NAMALWA (cell line): ENCODE results near the gene ST3GAL2.

Source experiments
- DNase-seq: peaks from one replicate; pipeline ENCODE4 v3.0.0-alpha.2; 2015; ENCODE audit warnings: low spot score

Gene ST3GAL2

DNA sequence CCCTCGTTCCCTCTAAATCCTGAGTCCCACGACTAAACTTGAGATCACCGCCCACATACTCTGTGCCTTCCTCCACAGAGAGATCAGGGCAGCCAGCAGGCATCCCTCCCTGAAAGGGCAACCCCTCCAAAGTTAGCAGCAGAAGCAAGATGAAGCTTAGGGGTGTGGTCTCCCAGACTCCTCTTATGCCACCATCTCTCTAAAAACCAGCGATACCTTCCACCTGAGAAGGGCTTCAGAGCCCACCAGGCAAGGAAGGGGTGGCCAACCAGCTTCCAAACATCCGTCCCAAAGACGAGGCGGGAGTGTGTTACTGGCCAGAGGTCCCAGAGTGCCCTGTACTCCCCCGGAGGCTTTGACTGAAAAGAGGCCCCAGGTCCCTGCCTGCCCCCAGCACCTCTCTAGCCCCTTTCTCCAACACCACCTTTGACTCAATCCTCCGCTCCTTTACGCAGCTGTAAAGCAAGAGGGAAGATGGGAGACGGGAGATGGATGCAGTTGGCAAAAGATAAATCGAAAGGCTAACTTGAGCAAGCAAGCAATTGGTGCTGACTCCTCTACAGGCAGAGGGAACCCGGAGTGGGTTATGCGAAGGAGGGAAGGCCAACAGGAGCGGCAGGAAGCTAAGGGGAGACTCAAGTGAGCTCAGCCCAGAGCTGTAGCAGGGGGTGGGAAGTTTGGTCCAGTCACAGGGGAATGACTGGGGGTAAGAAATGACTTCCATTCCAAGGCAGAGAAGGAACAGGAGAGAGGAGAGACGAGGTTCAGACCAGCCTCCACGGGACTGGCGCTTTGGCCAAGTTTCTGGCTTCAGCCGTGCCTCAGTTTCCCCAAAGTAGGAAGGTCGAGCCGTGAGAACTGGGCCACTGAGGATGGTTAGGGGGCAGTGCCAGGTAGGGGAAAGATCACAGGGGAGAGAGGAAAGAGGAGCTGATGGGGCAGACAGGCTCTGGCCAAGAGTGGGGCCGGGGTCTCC, 1.0 kb downstream of the ST3GAL2 start:
- peak; percentile 53 for DNase-seq

DNA sequence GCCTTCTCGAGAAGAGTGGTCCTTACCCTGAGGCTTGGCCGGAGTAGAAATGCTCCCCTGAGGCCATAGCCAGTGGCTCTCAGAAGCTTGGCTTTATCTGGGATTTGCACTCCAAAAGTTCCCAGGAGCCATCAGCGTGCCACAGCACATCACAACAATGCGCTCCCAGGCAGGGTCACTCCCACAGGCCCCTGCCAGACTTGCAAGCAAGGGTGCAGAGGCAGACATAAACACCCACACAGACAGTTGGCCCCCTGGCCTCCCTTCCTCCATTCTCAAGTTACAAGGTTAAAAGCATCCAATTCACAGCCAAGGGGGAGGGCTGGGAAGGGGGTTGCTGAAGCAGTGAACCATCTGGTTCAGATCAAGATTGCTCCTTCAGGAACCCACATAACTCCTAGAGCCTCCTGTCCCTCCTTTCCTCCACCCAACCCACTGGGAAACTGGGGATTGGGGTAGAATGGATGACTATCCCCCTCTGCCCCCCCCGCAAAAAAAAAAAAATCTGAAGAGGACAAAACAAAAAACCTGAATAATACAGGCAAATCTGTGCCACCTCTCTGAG, 1.8 kb downstream of the ST3GAL2 start:
- DNase-seq, result peak; percentile 35

DNA sequence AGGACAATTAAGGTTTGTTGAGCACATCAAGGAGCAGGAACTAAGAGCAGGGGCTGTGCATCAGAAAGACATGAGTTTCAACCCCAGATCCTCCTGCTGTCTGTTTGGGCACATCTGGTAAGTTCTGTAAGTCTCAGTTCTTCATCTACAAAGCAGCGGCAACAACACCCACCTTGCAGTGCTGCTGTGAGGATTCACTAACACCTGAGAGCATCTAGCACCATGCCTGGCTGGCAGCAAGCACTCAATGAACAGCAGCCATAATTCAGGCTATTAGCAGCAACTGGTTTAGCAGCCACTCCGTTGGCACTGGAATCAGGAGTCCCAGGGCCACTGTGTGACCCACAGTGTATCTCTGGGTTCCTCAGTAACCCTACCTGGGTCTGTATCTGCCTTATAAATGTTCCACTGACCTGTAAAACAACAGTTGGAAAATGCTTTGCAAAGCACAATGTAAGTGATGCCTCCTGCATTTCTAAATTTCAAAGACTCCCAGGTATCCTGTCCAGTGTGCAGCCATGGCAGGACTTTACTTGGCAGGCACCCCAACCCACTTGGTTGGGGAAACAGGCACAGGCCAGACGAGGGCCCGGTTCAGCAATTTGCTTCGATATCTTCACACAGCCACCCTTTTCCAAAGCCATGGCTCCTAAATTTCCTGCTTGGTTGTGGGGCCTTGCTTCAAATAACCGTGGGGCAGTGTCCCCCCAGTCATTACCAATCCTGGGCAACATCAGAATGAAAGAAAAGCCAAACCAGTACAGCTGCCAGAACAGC, 4.2 kb downstream of the ST3GAL2 start:
- DNase-seq, result peak; percentile 31

DNA sequence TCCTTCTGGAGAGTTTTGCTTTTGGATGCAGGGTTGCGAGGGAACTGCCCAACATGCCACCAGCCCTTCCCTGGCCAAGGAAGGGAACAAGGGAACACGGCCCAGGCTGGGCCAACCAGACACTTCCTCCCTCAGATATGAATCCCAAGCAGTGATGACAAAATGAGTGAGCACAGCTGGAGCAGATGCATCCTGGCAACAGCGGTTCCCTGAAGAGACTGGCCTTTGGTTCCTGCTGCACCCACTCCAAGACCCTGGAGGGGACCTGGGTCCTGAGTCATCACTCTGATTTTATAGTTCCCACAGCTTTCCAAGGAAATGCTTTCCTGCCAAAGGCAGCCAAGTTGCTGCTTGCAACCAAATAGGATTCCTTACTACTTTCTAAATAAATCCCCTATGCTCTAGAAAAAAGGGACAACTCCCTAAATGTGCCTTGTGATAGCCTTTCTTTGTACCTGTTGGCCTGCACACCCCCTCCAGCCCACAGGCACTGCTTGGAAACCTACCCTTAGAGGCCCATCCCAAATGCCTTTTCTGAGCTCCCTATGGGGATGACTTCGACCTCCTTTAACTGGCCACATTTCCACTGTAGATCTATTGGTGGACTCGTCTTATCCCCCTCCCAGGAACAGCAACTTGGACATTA, 5.3 kb downstream of the ST3GAL2 start:
- DNase-seq, result no peak

DNA sequence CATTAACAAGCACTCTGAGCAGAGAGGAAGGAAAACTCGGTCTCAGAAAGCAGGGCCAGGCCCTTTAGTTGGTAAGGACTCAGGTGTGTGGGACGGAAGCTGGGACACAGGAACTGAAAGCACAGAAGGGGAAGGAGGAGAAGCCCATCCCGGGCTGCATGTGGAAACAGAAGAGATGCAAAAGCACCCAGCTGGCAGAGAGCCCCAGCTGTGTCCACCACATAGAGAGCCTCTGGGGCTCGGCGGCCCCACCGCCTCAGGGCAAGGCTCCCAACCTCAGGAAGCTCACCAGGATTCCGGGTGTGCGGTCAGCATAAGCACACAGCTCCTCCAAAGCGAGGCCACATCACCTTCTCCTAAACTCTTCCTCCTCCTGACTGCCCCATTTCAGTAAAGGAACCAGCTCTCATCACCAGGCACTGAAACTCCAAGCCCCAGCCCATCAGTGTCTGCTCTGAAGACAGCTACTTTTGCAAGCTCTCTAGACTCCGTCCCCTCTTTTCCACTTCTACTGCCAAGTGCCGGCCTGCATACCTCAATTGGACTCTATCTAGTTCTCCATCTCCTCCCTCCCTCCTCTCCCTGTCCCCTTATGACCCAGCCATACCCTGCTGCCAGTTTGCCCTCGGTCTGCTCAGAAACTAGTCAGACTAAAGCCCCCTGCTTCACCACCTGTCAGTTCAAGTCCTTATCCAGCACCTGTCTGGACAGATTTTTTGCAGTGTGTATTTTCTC, 6.0 kb downstream of the ST3GAL2 start:
- peak; percentile 71 for DNase-seq

DNA sequence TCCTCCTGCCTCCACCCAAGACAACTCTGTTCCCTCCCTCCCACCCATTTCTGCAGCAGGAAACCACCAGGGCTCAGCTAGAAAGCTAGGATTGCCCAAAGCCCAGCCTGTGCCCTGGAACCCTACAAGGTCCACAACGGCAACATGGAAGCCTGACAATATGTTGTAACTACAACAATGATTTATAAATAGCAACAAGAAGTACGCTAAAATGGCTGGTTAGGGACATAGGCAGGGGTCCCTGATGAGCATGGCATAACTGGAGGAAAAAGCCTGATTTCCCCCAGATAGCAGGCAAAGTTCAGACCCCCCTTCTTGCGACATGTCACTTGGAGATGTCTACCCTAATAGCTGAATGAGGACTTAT, 6.6 kb downstream of the ST3GAL2 start:
- no peak for DNase-seq

DNA sequence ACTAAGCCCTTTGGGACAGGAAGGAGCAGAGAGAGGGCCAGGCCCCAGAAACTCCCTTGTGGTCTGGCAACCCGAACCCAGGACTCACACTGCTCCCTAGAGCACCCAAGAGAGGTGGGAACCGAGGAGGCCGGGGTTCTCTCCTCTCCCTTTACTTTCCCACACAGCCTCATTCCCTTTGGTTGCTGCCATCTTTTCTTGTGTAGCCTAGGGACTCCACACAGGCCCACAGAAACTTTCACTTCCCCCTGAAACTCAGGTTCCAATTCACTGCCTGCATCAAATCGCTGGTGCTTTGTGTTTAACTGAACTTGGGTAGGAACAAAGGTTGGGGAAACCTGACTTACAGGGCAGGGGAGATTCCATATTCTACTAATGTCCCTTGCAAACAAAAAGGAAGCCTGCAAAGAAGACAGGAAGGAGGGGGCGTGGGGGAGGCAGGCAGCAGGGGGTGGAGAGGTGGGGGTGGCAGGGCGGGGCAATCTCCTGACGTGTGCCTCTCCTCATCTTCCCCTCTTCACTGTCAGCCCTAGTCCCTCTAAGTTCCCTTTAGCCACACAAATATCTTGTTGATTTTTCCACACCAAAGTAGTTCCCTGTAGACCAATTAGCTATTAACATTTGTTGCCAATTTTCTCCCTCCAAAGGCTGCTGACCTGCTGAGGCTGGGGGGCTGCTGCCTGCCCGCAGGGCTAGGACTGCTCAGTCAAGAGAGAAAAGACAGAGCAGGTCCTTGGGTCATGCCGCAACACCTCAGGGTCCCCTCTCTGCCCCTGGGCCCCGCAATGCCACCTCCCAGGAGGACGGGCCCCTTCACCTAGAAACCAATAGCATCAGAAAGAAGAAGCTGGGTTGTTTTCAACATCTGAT, 8.0 kb downstream of the ST3GAL2 start:
- DNase-seq, result peak; percentile 96

DNA sequence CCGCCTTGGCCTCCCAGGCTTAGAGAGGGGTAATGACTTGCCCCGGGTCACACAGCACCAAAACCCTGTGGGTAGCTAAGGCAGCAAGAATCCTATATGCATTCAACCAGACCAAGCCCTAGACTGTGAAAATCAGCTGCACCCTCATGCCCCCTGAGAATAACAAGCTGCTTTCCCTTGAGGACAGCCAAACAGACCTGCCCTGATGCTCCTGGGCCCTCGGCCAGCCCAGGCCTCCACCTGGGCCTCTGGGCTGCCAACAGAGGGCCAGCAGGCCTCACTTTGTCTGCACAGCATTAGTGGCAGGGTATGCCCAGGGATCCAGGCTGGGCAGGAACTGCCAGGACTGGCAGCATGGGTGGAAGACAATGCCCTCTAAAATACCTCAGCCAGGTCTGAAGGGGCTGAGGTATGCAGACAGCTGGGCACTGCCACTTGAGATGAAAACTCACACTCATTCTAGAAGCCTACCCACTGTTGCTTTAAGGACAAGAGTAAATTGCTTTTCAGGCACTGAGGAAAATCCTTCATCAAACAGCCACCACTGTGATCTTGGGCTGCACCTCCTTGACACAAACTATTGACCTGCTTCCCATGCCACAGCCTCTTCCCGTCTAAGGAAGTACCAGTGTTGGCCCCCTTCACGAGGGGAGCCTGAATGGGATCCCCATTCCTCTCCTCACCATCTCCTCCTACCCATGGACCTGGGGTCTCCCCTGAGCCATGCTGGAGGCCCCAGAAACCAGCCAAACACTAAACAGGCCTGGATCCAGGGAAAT, 8.8 kb downstream of the ST3GAL2 start:
- peak; percentile 83 for DNase-seq

DNA sequence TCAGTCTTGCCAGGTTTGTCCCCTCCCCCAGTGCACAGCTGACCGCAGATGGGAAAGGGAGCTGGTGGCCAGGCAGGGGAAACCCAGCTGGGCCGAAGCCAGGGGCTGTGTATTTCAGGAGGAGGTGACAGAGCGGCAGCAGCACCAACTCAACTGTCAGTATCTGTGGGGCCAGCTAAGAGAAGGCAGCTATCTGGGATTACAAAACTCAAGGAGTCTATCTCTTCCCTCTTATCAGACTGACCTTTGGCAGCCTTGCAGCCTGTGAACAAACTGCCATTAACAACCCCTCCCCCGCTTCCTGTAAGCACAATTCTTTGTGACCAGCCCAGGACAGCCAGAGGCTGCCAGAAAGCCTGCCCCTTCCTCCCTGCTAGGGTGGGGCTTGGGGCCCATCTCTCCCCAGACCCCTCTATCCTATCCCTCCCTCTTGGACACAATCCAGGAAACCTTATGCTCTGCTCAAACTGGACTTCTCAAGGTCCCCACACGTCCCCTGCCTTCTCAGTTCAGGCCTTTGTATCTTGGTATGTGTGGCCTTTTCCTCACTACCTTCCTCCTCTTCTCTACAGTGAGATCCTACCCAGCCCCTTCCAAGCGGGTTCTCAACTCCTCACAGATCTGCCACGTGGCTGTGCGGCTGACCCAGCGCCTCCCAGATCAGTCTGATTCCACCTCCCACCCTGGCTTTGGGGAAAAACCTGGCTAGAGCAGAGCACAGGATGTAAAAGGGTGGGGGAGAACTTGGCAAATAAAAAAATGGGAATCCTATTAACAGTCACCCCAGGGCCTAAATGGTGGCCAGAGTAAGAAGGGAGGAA, 10.5 kb downstream of the ST3GAL2 start:
- peak; percentile 44 for DNase-seq

DNA sequence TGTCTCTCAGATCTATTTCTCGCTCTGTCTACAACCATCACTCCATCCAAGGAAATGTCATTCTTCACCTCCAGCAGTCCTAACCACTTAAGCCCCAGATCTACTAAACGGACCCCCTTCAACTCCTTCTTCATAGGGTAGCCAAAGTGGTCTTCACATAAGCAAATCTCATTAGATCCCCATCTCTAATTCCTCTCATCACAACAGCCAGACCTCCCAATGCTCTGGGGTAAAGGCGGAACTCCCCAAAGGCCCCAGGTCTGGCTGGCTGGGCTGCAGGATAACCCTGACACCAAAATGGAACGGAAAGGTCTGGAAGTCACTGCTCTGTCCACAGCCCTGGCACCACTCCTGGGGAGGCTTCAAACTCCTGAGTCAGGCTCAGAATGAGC, 11.1 kb downstream of the ST3GAL2 start:
- no peak for DNase-seq

DNA sequence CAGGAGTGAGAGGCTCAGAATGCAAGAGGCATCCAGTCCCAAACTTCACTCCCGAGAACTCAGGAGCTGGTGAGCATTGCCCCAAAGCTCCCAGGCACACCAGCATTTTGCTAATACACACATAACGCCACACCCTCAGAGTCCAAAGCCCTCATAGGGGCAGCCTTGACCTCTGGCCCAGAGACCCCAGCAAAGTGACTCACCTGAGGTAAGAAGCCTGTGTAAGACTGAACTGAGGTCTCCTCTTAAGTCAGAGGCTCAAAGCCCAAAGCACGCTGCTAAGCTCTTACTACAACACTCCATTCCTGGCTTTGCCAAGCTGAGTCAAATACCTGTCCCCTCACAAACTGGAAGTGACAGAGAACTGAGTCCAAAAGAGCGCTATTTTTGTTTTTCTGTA, 16.4 kb downstream of the ST3GAL2 start:
- no peak for DNase-seq

DNA sequence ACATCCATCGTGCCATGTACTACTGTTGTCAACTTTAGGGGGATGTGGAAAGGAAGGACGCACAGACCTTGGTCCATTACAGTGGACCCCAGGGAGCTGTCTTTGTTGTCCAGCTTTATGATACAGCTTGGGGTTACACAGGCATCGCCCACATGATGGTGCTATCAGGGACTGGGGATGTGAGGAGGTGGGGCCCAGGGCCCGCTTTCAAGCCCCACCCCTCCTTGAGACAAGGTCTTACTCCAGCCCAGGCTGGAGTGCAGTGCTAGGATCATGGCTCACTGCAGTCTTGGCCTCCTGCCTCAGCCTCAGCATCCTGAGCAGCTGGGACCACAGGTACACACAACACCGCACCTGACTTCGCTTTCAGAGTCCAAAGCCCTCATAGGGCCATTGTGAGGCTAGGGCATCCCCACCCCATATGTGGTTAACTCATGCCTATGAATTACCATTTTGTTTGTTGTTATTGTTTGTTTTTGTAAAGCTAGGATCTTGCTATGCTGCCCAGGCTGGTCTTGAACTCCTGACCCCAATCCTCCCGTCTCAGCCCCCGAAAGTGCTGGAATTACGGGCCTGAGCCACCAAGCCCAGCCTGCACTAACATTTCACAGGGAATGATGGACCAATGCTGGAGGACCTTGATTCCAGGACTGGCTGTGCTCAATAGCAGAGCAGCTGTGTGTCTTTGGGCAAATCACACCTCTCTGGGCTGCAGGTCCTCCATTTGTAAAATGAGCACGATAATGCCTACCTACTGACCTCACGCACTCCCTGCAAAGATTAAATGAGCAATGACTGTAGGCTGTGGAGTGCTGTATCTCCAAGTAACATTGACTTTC, 17.2 kb downstream of the ST3GAL2 start:
- no peak for DNase-seq

DNA sequence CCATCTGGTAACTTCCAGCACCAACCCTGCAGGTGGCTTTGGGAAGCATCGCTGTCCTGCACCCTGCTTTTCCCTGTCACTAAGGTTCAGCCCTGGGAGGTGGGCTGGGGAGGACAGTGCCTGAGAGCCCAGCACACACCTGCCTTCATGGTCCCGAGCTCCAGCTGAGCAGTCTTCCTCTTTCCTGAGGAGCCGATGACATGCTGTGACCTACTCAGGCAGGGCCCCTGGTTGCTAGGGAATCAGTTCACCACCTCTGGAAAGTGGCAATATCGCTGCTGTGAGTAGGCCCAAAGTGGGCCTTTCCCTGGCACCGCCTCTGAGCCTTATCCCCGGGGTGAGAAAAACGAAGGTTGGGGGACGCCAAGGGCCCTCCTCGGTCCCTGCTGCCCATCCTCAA, 17.9 kb downstream of the ST3GAL2 start:
- DNase-seq, result no peak

DNA sequence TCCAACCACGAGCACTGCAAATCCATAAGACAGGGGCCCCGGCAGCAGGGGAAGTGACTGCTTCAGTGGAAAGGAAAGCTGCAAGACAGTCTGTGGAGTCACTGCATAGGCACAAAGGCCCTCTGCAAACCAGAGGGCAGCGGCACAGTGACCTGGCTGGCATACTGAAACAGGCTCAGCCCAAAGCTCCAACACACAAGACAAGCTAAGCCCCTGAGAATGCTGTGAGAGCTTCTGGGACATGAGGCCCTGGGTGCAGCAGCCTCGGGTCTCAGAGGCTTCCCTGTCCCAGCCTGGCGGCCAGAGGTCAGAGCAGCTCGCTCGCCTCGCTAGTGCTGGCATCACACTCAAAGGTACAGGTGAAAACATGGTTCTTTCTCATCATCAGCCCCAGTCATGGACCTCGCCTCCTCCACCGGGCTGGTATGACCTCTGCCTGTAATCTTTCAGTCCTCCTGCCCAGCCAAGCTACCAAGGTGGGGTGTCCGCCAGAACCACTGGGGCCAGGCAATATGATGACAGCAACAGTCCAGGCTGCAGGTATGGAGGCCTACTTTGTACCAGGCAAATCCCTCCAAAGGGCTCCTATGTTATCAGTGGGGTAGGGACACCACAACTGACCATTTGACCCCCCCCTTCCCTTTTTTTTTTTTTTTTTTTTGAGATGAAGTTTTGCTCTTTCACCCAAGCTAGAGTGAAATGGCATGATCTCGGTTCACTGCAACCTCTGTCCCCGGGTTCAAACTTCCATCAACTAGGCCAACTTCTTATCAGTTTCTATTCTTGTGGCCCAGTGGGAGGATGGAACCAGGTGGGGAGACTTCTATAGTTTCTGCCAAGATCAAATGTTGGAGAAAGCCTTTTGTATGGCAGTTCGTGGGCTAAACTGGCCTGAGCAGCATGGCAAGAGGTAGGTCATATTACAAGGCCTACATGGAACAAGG, 19.2 kb downstream of the ST3GAL2 start:
- no peak for DNase-seq

DNA sequence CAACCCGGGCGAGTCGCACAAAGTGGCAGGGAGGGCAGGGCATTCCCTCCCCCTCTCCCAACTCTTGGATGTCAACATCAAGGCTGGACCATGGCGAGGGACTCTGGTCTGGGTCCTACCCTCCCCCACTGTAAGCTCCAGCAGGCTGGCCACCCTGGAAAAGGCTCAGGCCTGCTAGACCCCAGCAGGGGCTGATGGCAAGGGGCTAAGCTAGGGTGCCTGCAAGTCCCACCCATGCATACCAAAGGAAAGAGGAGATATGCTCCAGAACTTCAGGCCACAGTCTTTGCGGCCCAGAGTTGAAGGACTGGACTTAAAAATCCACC, 19.9 kb downstream of the ST3GAL2 start:
- DNase-seq, result no peak

DNA sequence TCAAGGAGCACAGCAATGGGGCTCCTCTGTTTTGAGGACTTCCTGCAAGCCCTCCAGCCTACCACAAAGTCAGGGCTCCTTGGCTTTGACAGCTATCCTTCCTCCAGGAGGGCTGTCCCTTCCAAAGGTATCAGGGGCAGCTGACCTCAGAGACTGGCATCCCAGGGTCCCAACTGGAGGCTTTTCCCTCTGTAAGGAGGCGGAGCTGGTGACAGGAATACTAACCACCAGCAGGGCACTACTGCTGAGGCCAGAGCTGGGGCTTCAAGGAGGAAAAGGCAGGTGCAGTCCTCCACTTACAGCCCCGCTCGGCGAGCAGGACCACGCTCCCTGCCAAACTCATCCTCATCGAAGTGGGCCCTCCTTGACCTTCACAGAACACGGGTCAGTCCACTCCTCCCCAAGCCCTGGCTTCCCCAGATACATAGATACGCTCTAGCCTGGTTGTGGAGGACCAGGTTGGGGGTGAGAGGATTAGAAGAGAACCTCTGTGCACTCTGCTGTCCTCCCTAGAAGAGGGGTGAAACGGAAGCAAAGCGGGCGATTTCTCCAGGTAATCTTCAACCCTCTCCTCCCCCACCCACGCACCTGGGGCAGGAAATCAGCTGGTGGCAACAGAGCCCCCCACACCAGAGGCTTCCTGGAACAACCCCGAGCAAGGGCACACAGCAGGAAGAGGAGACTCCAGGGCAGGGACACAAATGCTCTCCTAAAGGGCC, 20.5 kb downstream of the ST3GAL2 start:
- DNase-seq, result no peak
